Activated T-cell treated with anti-CD3 and anti-CD28 coated beads, Interleukin-2, amount 50 U/mL, for 72 hours (primary cell): ENCODE measurements around the gene PRRC2B. TPM values are rescaled to one million over a fixed set of nuclear protein-coding genes. Genes with fewer than 3 reads are reported as not detected.
"Not testable (repeated sequence)": the region's sequence is repeated elsewhere in the genome, so short reads cannot be mapped to it uniquely, and the experiment has no call there.

Source experiments
- ATAC-seq, 2 donors: fragments of 150-1000 bp; cut with Tn5 transposase; replicated peaks in 1 of 2; 2 replicates each; pipeline ENCODE4 v1.10.0; 2021; ENCODE audit warnings: moderate library complexity in 2 of 2, mild to moderate bottlenecking in 1 of 2
- DNase-seq, 2 donors: peaks; one replicate each; pipeline ENCODE4 v3.0.0; 2021 to 2022; ENCODE audit warnings: mixed read lengths in 1 of 2
- H3K27ac Mint-ChIP-seq: one replicate; pipeline ENCODE4 v1.8.0; 2022; ENCODE audit warnings: mild to moderate bottlenecking, moderate library complexity, mixed read lengths
- H3K27me3 Mint-ChIP-seq: one replicate; pipeline ENCODE4 v1.8.0; 2022; ENCODE audit warnings: low read depth, mixed read lengths
- H3K36me3 Mint-ChIP-seq, 2 donors: one replicate each; pipeline ENCODE4 v1.8.0; 2022; ENCODE audit warnings: mixed read lengths in 2 of 2, mild to moderate bottlenecking in 1 of 2; ENCODE audit not compliant: insufficient read depth in 2 of 2
- H3K4me1 Mint-ChIP-seq: one replicate; pipeline ENCODE4 v1.8.0; 2022; ENCODE audit warnings: low read depth, mixed read lengths
- H3K4me3 Mint-ChIP-seq, 2 donors: one replicate each; pipeline ENCODE4 v1.8.0; 2022; ENCODE audit warnings: mild to moderate bottlenecking in 2 of 2, mixed read lengths in 2 of 2, moderate library complexity in 2 of 2
- H3K9me3 Mint-ChIP-seq, 2 donors: one replicate each; pipeline ENCODE4 v1.8.0; 2022; ENCODE audit warnings: mixed read lengths in 2 of 2
- total RNA-seq, 2 donors: library from RNA; stranded (reverse); gene quantifications; one replicate each; pipeline ENCODE4 v1.2.3, GENCODE V29; 2022

PRRC2B gene
- total RNA-seq, 2 donors from 2014 or later = 179 to 214 TPM

DNA sequence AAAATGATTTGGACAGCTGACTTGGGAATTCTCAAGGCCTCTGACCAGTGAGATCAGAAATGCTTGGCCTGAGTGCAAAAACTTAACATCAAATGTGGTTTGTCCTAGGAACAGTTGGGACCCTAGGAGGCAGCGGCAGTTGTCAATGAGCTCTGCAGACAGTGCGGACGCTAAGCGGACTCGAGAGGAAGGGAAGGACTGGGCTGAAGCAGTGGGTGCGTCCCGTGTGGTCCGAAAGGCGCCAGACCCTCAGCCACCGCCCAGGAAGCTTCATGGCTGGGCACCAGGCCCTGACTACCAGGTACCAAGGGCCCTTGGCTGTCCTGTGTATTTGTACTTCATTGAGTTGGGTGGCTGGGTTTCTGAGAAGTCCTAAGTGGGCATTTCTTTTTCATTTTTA lies 65.2 kb downstream of the PRRC2B start:
- Mint-ChIP-seq H3K27me3 (no peaks in the 10 kb centered on the region), H3K9me3 (no peaks in the 10 kb centered on the region), H3K4me1 (no peaks in the 10 kb centered on the region), H3K4me3 (no peak overlapping the region), H3K27ac (no peak overlapping the region), H3K36me3 (peaks cover 7 to 43% of the 10 kb centered on the region in 2 donors)
- DNase-seq = no peak
- no peak for ATAC-seq

DNA sequence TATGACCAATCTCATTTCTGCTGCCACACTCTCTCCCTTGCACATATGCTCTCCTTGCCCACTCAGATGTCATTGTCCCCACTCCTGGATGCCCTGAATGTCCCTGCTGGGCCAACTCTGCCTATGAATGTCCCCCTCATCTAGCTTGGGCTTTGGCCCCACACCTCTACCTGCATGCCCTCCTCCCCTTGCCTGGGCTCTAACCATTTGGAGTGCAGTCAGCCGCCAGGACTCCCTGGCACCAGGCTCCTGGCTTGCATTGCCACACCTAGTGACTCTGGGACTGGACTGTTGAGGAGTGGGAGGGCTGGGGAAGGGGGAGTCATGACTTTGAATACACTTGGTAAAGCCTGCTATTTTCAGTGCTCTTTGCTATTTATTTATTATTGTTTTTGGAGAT lies 67.3 kb downstream of the PRRC2B start:
- H3K4me1 Mint-ChIP-seq = no peaks in the 10 kb centered on the region
- H3K27ac Mint-ChIP-seq = peak overlapping the region; percentile 1
- ATAC-seq (no peak), DNase-seq (no peak)
- H3K27me3 Mint-ChIP-seq = no peaks in the 10 kb centered on the region
- no peaks in the 10 kb centered on the region for H3K9me3 Mint-ChIP-seq
- H3K36me3 Mint-ChIP-seq = peaks cover 5 to 47% of the 10 kb centered on the region in 2 donors
- no peak overlapping the region for H3K4me3 Mint-ChIP-seq

DNA sequence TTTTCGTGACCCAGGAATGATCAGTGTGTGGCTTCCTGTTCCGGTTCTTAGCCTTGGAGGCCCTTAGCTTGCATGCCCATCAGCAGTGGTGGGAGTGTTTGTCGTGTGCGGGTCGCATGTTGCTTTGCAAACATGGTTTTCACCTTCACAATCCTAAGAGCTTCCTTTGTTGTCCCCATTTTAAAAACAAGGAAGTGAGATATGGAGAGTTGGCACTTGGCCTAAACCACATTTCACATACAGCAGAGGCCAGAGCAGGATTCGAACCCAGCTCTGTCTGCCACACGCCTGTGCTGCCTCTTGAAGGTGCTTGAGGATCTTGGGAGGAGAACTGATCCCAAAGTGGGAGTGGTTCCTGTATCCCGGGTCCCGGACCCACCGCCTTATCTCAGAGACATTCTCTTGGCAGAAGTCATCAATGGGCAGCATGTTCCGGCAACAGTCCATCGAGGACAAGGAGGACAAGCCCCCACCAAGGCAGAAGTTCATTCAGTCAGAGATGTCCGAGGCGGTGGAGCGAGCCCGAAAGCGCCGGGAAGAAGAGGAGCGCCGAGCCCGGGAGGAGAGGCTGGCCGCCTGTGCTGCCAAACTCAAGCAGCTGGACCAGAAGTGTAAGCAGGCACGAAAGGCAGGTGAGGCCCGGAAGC lies 70.6 kb downstream of the PRRC2B start:
- Mint-ChIP-seq H3K4me1 (no peaks in the 10 kb centered on the region), H3K27ac (no peak overlapping the region), H3K36me3 (peaks cover 7 to 41% of the 10 kb centered on the region in 2 donors), H3K27me3 (no peaks in the 10 kb centered on the region), H3K9me3 (no peaks in the 10 kb centered on the region), H3K4me3 (no peak overlapping the region)
- ATAC-seq = no peak
- no peak for DNase-seq

DNA sequence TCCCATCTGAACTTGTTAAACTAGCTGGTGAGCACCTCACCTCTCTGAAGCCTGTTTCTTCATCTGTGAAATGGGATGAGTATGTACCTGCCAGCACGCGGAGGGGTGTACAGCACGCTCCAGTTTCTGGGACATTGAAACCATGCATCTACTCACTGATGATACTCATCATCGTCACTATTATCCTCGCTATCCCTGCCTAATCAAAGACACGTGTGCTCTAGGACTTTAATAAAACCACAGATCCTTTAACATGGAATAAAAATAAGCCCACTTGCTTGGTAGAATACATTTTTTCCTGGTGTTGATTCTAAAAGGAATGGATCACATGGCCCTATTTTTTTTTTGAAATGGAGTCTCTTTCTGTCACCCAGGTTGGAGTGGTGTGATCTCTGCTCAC lies 71.5 kb downstream of the PRRC2B start:
- no peak for DNase-seq
- Mint-ChIP-seq H3K27ac (no peak overlapping the region), H3K9me3 (no peaks in the 10 kb centered on the region), H3K27me3 (no peaks in the 10 kb centered on the region), H3K36me3 (peaks cover 10 to 45% of the 10 kb centered on the region in 2 donors), H3K4me3 (no peak overlapping the region), H3K4me1 (no peaks in the 10 kb centered on the region)
- no peak for ATAC-seq

DNA sequence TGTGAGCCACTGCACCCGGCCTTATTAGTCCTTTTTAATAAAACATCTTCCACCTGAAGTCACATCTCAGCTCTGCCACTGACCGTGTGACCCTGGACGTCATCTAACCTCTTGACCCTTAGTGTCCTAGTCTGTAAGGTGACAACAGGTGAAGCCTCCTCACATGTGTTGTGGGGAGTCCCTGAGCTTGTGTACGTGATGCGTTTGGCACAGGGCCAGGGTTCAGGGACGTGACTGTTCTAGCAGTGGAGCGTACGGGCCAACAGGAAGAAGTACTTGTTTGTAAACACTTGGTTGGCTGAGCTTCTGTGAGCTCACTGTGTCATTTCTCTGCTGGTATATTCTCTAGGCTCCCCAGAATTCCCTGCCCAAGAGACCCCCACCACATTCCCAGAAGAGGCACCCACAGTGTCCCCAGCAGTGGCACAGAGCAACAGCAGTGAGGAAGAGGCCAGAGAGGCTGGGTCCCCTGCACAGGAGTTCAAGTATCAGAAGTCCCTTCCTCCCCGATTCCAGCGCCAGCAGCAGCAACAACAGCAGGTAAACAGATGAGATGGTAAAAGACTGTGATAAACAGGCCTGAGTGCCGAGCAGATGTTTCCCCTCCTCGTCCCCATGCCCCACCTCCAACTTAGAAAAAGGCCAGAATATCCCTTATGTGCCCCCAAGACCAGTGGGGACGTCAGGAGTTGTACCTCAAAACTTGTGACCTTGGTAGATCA lies 73.5 kb downstream of the PRRC2B start:
- H3K27me3 Mint-ChIP-seq = no peaks in the 10 kb centered on the region
- no peak overlapping the region for H3K4me3 Mint-ChIP-seq
- H3K4me1 Mint-ChIP-seq = no peaks in the 10 kb centered on the region
- H3K27ac Mint-ChIP-seq = no peak overlapping the region
- DNase-seq = no peak
- no peaks in the 10 kb centered on the region for H3K9me3 Mint-ChIP-seq
- H3K36me3 Mint-ChIP-seq = peaks cover 15 to 38% of the 10 kb centered on the region in 2 donors
- ATAC-seq = no peak

DNA sequence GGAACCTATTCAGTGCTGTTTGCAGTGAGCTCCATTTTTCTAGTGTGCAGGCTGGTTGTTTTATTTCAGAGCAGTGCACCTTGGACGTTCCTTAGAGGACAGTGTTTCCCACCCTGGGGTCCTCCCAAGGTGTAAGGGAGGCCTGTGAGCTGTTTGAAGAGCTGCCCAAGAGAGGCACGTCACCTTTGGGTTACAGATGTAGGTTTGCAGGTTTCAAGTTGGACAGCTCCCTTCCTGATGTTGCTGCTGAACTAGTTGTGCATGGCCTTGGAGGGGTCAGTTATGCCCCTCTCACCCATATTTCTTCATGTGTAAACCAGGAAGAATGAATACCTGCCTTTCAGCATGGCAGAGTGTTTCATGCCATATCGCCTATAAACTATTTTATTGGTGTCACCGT lies 74.1 kb downstream of the PRRC2B start:
- Mint-ChIP-seq H3K4me3 (no peak overlapping the region), H3K27me3 (no peaks in the 10 kb centered on the region), H3K27ac (no peak overlapping the region), H3K9me3 (no peaks in the 10 kb centered on the region), H3K36me3 (peaks cover 17 to 42% of the 10 kb centered on the region in 2 donors), H3K4me1 (no peaks in the 10 kb centered on the region)
- ATAC-seq = no peak
- no peak for DNase-seq

DNA sequence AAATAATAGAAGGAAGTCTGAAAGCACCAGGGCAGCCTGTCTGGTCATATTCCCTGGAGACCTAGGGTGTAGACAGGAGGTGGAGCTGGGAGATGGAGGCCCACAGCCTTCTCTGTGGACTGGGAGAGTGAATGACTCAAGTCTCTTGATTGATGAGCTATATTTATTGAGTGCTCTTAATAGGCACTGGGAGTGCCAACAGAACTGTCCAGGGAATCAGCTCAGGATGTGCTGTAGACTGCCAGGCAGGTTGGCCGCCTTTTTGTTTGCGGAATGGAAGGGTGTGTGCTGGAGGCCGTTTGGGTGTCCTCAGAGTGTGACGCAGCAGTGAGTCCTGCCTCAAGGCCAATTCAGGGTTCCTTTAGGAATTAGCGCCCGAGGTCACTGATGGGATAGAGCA lies 75.5 kb downstream of the PRRC2B start:
- no peak for DNase-seq
- no peak overlapping the region for H3K27ac Mint-ChIP-seq
- H3K27me3 Mint-ChIP-seq = no peaks in the 10 kb centered on the region
- no peak for ATAC-seq
- H3K36me3 Mint-ChIP-seq = peaks cover 19 to 50% of the 10 kb centered on the region in 2 donors
- no peaks in the 10 kb centered on the region for H3K9me3 Mint-ChIP-seq
- H3K4me3 Mint-ChIP-seq = no peak overlapping the region
- no peaks in the 10 kb centered on the region for H3K4me1 Mint-ChIP-seq

DNA sequence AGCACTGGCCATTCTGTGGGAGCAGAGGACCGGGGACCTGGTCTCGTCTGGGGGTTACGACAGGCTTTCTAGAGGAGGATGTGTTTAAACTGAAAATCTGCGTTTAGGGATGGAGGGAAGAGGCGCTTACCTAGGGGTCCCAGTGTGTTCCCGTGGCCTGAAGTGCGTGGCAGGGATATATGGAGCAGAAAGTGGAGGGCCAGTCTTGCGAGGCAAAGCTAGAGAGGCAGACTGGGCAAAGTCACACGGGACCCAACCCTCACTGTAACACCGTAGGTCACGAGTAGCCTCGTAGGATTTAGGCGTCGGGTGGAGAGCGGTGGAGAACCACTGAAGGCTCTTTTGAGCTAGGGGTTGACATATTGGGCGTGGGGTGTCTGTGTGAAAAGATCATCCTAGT lies 76.1 kb downstream of the PRRC2B start:
- no peaks in the 10 kb centered on the region for H3K27me3 Mint-ChIP-seq
- H3K4me1 Mint-ChIP-seq = no peaks in the 10 kb centered on the region
- no peak for ATAC-seq
- H3K4me3 Mint-ChIP-seq = no peak overlapping the region
- DNase-seq = no peak
- no peak overlapping the region for H3K27ac Mint-ChIP-seq
- no peaks in the 10 kb centered on the region for H3K9me3 Mint-ChIP-seq
- H3K36me3 Mint-ChIP-seq = peaks cover 19 to 50% of the 10 kb centered on the region in 2 donors

DNA sequence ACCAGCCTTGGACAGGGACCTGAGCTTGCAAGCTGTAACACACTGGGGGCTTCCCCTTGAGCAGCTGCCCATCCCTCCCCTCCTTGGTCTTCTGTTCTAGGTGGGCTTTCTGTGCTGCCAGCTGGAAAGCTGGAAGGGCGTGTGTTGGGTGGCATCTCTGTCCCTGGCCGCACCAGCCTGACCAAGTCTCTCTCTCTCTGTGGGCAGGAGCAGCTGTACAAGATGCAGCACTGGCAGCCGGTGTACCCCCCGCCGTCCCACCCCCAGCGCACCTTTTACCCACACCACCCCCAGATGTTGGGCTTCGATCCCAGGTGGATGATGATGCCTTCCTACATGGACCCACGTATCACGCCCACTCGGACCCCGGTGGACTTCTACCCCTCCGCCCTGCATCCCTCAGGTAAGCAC lies 76.7 kb downstream of the PRRC2B start:
- no peaks in the 10 kb centered on the region for H3K27me3 Mint-ChIP-seq
- no peak overlapping the region for H3K27ac Mint-ChIP-seq
- peaks cover 19 to 46% of the 10 kb centered on the region in 2 donors for H3K36me3 Mint-ChIP-seq
- H3K9me3 Mint-ChIP-seq = no peaks in the 10 kb centered on the region
- no peak for DNase-seq
- no peaks in the 10 kb centered on the region for H3K4me1 Mint-ChIP-seq
- H3K4me3 Mint-ChIP-seq = no peak overlapping the region
- no peak for ATAC-seq

DNA sequence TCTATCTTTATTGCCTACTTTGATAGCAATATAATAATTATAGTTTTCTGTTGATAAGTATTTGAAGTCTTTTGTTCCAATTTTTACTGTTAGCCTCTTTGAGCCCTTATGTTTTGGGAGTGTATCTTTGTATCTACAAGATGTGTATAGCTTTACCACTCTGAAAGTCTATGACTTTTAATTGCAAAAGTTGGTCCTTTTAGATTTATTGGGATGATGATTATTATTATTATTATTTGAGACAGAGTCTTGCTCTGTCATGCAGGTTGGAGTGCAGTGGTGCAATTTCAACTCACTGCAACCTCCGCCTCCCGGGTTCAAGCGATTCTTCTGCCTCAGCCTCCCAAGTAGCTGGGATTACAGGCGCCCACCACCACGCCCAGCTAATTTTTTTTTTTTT lies 78.2 kb downstream of the PRRC2B start:
- ATAC-seq, DNase-seq, H3K4me1 Mint-ChIP-seq, H3K27ac Mint-ChIP-seq, H3K4me3 Mint-ChIP-seq, H3K27me3 Mint-ChIP-seq, H3K9me3 Mint-ChIP-seq: not testable (repeated sequence)
- peaks cover 19 to 40% of the 10 kb centered on the region in 2 donors for H3K36me3 Mint-ChIP-seq

DNA sequence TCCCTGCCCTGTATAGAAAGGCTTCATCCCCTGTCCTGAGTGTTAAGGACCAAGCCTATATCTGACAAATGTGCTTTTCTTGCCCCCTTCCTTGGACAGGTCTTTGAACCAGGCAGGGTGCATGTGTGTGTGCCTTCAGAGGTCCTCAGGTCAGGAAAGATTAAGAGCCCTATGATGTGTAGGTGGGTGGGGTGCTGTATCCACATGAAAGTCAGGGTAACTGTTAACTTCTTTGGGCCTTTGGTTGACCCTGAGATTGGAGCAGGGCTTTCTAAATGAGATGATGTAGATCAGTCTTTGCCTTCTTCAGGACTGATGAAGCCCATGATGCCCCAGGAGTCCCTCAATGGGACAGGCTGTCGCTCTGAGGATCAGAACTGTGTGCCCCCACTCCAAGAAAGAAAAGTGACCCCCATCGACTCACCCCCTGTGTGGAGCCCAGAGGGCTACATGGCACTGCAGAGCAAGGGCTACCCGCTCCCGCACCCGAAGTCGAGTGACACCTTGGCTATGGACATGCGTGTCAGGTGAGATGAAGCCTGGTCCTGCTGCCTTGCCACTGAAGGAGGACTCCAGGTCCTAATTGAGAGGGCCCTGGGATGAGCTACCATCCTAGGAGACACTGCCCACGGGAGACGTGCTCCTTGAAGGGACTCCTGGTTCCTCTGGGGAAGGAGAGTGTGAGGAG lies 79.5 kb downstream of the PRRC2B start:
- Mint-ChIP-seq H3K4me3 (no peak overlapping the region), H3K36me3 (peaks cover 14 to 41% of the 10 kb centered on the region in 2 donors), H3K27me3 (no peaks in the 10 kb centered on the region), H3K9me3 (no peaks in the 10 kb centered on the region), H3K4me1 (no peaks in the 10 kb centered on the region), H3K27ac (peak overlapping the region; percentile 67)
- ATAC-seq (no peak), DNase-seq (no peak)

DNA sequence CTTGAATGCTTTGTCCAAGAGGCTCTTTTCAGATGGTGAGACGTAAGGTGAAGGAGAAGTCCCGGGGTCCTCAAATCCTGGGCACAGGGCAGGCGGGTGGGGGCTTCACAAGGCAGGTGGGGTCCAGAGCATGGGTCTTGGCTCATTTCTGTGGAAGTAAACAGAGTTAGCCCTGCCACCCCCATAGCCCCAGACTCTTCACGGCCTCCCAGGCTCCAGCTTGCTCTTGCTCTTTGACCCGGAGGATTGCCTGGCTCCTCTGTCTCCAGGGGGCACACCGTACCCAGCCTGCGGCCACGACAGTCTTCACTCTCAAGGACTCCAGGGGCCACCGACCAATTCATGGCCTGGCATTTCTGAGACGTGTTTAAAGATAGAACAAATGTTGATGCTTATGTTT lies 80.0 kb downstream of the PRRC2B start:
- no peak for DNase-seq
- Mint-ChIP-seq H3K9me3 (no peaks in the 10 kb centered on the region), H3K27ac (no peak overlapping the region), H3K4me3 (no peak overlapping the region), H3K27me3 (no peaks in the 10 kb centered on the region), H3K36me3 (peaks cover 14 to 40% of the 10 kb centered on the region in 2 donors), H3K4me1 (peaks cover 1% of the 10 kb centered on the region)
- ATAC-seq = no peak

DNA sequence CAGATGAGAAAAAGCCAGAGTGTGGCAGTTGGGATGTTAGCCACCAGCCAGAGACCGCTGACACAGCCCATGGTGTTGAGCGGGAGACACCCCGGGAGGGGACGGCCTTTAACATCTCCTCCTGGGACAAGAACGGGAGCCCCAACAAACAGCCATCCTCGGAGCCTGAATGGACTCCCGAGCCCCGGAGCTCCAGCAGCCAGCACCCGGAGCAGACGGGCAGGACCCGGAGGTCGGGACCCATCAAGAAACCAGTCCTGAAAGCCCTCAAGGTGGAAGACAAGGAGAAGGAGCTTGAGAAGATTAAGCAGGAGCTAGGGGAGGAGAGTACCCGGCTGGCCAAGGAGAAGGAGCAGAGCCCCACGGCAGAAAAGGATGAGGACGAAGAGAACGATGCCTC lies 80.8 kb downstream of the PRRC2B start:
- peaks cover 14 to 43% of the 10 kb centered on the region in 2 donors for H3K36me3 Mint-ChIP-seq
- ATAC-seq (no peak), DNase-seq (no peak)
- H3K9me3 Mint-ChIP-seq = no peaks in the 10 kb centered on the region
- peak overlapping the region; percentile 70 for H3K27ac Mint-ChIP-seq
- H3K4me3 Mint-ChIP-seq = no peak overlapping the region
- peaks cover 10% of the 10 kb centered on the region for H3K4me1 Mint-ChIP-seq
- no peaks in the 10 kb centered on the region for H3K27me3 Mint-ChIP-seq
